Gastroesophageal sphincter (tissue), 4 donors: ENCODE measurements around the gene THBS2. TPM values are rescaled to one million over a fixed set of nuclear protein-coding genes. Genes with fewer than 3 reads are reported as not detected.
A peak's percentile ranks its signal among the peaks of the same experiment; 100 is the strongest.

Experiments
- ATAC-seq: fragments of 150-250 bp; one replicate; pipeline ENCODE4 v1.9.1; 2016; ENCODE audit warnings: mild to moderate bottlenecking, moderate library complexity
- H3K27ac ChIP-seq, 4 donors: fragments of 200-600 bp; sonication (generic) in 3 of 4; 1 replicate in 3 of 4; 2 replicates in 1 of 4; pipeline ENCODE4 v1.5.1; 2016 to 2019
- H3K27me3 ChIP-seq: fragments of 200-600 bp; sonication (generic); one replicate; pipeline ENCODE4 v1.5.1; 2019
- H3K36me3 ChIP-seq, 2 donors: fragments of 200-600 bp; sonication (generic); one replicate each; pipeline ENCODE4 v1.5.1; 2019; ENCODE audit warnings: control low read depth in 1 of 2
- H3K4me1 ChIP-seq, 3 donors: fragments of 200-600 bp; sonication (generic); 1 replicate in 2 of 3; 2 replicates in 1 of 3; pipeline ENCODE4 v1.5.1; 2016 to 2019; ENCODE audit warnings: control low read depth in 2 of 3
- H3K4me3 ChIP-seq, 2 donors: fragments of 200-600 bp; sonication (generic); one replicate each; pipeline ENCODE4 v1.5.1; 2019; ENCODE audit warnings: mild to moderate bottlenecking in 1 of 2, moderate library complexity in 1 of 2
- H3K9me3 ChIP-seq, 3 donors: fragments of 200-600 bp; sonication (generic); one replicate each; pipeline ENCODE4 v1.5.1; 2017 to 2019; ENCODE audit warnings: control low read depth in 2 of 3
- CTCF ChIP-seq, 4 experiments: fragments of 200-600 bp in 2 of 4; fragments of 450-650 bp in 2 of 4; sonication (generic) in 1 of 4; IDR thresholded peaks; one replicate each; pipeline ENCODE4 v1.5.1; 2017 to 2019; ENCODE audit warnings: antibody characterized with exemption in 4 of 4, mild to moderate bottlenecking in 2 of 4, moderate library complexity in 2 of 4
- EP300 ChIP-seq: sonication (generic); formaldehyde crosslinking; IDR thresholded peaks from one replicate; pipeline ENCODE4 v1.6.1; 2017; ENCODE audit warnings: antibody characterized with exemption, mild to moderate bottlenecking
- POLR2A ChIP-seq, 2 donors: fragments of 450-650 bp; IDR thresholded peaks; one replicate each; pipeline ENCODE4 v1.6.1; 2017; ENCODE audit warnings: antibody characterized with exemption in 2 of 2, mild to moderate bottlenecking in 2 of 2, moderate library complexity in 1 of 2
- POLR2AphosphoS5 ChIP-seq: sonication (generic); formaldehyde crosslinking; IDR thresholded peaks from one replicate; pipeline ENCODE4 v1.6.1; 2017; ENCODE audit warnings: antibody characterized with exemption
- WGBS, 2 donors: methylation state at CpG; one replicate each; pipeline ENCODE4 v1.1.5; 2018; ENCODE audit warnings: low coverage in 1 of 2; 5-methylcytosine and 5-hydroxymethylcytosine counted together
- total RNA-seq, 4 donors: library from RNA; depleted of rRNA; stranded (reverse); fragments of >200 nt; gene quantifications; one replicate each; pipeline ENCODE4 v1.1.0, GENCODE V29; 2016

The THBS2 gene
- total RNA-seq, 4 donors from 2014 or later: 21.5 to 41.9 (median 35.7) TPM

GRCh38 chr6:169296170-169296569 is 42.5 kb upstream of the THBS2 start:
- peaks cover 0 to 13% (median 0%) of the 10 kb centered on the region in 3 donors for H3K9me3 ChIP-seq
- no peaks in the 10 kb centered on the region for H3K36me3 ChIP-seq
- peaks cover 0 to 3% (median 0%) of the 10 kb centered on the region in 3 donors for H3K4me1 ChIP-seq
- ATAC-seq: no peak
- WGBS, 2 donors: 73 to 100% methylated on average over 1 of the region's 1 CpG
- TF ChIP-seq EP300 (no peak), CTCF (IDR thresholded peaks at IDR 0.05) (no peak), POLR2AphosphoS5 (no peak), POLR2A (IDR thresholded peaks at IDR 0.05) (no peak)
- no peak overlapping the region for H3K27ac ChIP-seq
- no peak overlapping the region for H3K4me3 ChIP-seq
- no peaks in the 10 kb centered on the region for H3K27me3 ChIP-seq

- H3K27ac ChIP-seq: peak overlapping the region in 2 of 4 donors; percentile 2 to 25
- H3K27me3 ChIP-seq: no peaks in the 10 kb centered on the region
- TF ChIP-seq POLR2AphosphoS5: no peak
- TF ChIP-seq CTCF (IDR thresholded peaks at IDR 0.05): no peak
- no peak for TF ChIP-seq EP300
- no peak for TF ChIP-seq POLR2A (IDR thresholded peaks at IDR 0.05)
- no peak overlapping the region for H3K4me3 ChIP-seq
- H3K9me3 ChIP-seq: peaks cover 0 to 13% (median 0%) of the 10 kb centered on the region in 3 donors
- 33 to 43% methylated on average over 2 of the region's 2 CpGs for WGBS, 2 donors
- ATAC-seq: no peak
- peaks cover 0 to 3% (median 0%) of the 10 kb centered on the region in 3 donors for H3K4me1 ChIP-seq
- H3K36me3 ChIP-seq: no peaks in the 10 kb centered on the region
Measured at GRCh38 chr6:169293196-169293595, 39.5 kb upstream of the THBS2 start.

- peak overlapping the region in 3 of 4 donors; percentile 26 to 54 (median 31) for H3K27ac ChIP-seq
- peaks cover 0 to 13% (median 0%) of the 10 kb centered on the region in 3 donors for H3K9me3 ChIP-seq
- H3K27me3 ChIP-seq: peaks cover 3% of the 10 kb centered on the region
- ATAC-seq: peak; percentile 85
- H3K36me3 ChIP-seq: no peaks in the 10 kb centered on the region
- peaks cover 0 to 3% (median 0%) of the 10 kb centered on the region in 3 donors for H3K4me1 ChIP-seq
- TF ChIP-seq POLR2AphosphoS5 (peak; percentile 5), CTCF (IDR thresholded peaks at IDR 0.05) (no peak)
- no peak overlapping the region for H3K4me3 ChIP-seq
- WGBS, 2 donors: 73 to 75% methylated on average over 7 of the region's 11 CpGs
Measured at GRCh38 chr6:169292338-169293124, 38.9 kb upstream of the THBS2 start.

- H3K9me3 ChIP-seq: peaks cover 0 to 13% (median 0%) of the 10 kb centered on the region in 3 donors
- no peak for ATAC-seq
- H3K4me3 ChIP-seq: no peak overlapping the region
- peaks cover 3% of the 10 kb centered on the region for H3K27me3 ChIP-seq
- no peaks in the 10 kb centered on the region for H3K36me3 ChIP-seq
- 81 to 90% methylated on average over 8 to 11 of the region's 14 CpGs for WGBS, 2 donors
- peaks cover 0 to 3% (median 0%) of the 10 kb centered on the region in 3 donors for H3K4me1 ChIP-seq
- TF ChIP-seq EP300 (no peak), CTCF (IDR thresholded peaks at IDR 0.05) (no peak), POLR2A (IDR thresholded peaks at IDR 0.05) (no peak), POLR2AphosphoS5 (no peak)
- H3K27ac ChIP-seq: peak overlapping the region in 3 of 4 donors; percentile 26 to 54 (median 31)
Measured at GRCh38 chr6:169291646-169292337, 38.1 kb upstream of the THBS2 start.
